Measurements from ENCODE around the gene ATP10A. TPM values are rescaled to one million over a fixed set of nuclear protein-coding genes. Genes with fewer than 3 reads are reported as not detected.

The ATP10A gene
- total RNA-seq, 1 donor from 2014 or later: 6.8 TPM

GRCh38 chr15:25631971-25632370 is 231.2 kb downstream of the ATP10A start:
- no peak for DNase-seq (ENCODE audit: low read depth, low spot score)
- TF ChIP-seq CTCF (conservative IDR thresholded peaks at IDR 0.05): no peak
- Mint-ChIP-seq H3K27me3 (ENCODE audit: low read depth) (no peaks in the 10 kb centered on the region), H3K4me3 (no peak overlapping the region), H3K27ac (ENCODE audit: unreplicated experiment) (no peak overlapping the region), H3K9me3 (peaks cover 16% of the 10 kb centered on the region), H3K36me3 (ENCODE audit: low read depth) (peaks cover 10% of the 10 kb centered on the region), H3K4me1 (no peaks in the 10 kb centered on the region)

Small RNA genes lying within 50 kb of the gene (microRNA-seq; reads per million reads assigned to microRNA genes)
- not detected for gene MIR4715

Data from neural crest cell (in vitro differentiated cells).